Measurements from ENCODE around the gene TMEM235.

TMEM235 gene

DNA sequence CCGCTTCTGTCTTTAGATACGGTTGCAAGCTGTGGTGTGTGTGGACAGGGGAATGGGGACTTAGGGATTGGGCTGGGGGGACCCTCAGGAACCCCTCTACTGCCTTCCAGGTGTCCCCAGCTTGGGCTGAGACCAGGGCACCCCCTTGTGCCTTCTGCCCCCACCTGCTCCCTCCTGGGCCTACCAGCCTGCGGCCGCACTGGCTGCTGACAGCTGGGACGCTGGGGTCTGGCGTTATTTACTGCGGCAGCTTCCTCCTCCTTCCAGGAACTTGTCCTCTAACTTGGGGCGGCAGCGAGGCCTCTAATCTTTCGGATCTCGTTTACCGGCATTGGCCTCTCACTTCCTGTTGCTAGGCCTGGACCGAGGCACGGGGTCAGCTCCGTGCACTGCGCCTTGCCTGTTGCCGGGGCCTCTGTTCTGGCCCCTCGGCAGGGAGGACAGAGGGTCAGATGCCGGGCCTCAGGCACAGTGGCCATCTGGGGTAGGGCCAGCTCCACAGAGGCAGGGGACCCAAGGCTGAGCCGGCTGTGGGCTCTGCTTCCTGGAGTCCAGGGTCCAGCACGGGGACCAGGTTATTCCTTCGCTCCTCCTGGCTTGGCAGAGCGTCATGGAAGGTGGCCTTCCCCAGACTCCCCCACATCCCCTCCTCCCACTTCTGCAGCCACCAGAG is 31.8 kb downstream of the TMEM235 start:
- H3K36me3 ChIP-seq: no peaks in the 10 kb centered on the region
- peaks cover 27% of the 10 kb centered on the region for H3K4me1 ChIP-seq
- H3K9me3 ChIP-seq: no peaks in the 10 kb centered on the region
- H3K27me3 ChIP-seq: no peaks in the 10 kb centered on the region
- DNase-seq: no peak
- TF ChIP-seq, protein P1, sequence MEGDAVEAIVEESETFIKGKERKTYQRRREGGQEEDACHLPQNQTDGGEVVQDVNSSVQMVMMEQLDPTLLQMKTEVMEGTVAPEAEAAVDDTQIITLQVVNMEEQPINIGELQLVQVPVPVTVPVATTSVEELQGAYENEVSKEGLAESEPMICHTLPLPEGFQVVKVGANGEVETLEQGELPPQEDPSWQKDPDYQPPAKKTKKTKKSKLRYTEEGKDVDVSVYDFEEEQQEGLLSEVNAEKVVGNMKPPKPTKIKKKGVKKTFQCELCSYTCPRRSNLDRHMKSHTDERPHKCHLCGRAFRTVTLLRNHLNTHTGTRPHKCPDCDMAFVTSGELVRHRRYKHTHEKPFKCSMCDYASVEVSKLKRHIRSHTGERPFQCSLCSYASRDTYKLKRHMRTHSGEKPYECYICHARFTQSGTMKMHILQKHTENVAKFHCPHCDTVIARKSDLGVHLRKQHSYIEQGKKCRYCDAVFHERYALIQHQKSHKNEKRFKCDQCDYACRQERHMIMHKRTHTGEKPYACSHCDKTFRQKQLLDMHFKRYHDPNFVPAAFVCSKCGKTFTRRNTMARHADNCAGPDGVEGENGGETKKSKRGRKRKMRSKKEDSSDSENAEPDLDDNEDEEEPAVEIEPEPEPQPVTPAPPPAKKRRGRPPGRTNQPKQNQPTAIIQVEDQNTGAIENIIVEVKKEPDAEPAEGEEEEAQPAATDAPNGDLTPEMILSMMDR (IDR thresholded peaks at IDR 0.05; ENCODE audit: low read depth, low read length): no peak
- H3K4me3 ChIP-seq (ENCODE audit: low read depth, low read length): no peak overlapping the region

DNA sequence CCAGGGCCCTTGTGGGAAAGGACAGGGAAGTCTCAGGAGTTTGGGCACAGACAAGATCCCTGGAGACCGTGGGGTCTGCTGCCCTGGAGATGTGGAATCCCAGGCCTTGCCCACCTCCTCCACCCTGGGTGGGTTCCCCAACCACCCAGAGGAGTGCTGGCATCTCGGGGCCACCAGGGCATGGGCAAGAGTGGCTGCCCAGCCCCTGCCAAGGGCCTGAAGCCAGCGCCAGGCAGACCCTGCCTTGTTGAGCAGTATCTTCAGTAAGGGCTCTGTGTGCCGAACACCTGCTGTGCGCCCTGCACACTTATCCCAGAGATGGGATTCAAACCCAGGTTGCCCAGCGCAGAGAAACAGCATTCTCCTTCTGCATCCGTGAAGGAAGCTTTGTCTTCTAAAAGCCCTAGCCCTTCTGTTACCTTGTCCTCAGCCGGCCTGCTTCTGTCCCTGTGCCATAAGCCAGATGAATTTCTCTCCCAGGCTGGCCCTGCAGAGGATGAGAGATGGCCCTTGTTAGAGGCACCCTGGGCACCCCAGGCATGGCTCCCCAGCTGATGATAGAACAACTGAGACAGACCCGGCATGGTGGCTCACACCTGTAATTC is 32.4 kb downstream of the TMEM235 start:
- peaks cover 24% of the 10 kb centered on the region for H3K4me1 ChIP-seq
- no peak for DNase-seq
- H3K36me3 ChIP-seq: no peaks in the 10 kb centered on the region
- no peak overlapping the region for H3K4me3 ChIP-seq (ENCODE audit: low read depth, low read length)
- no peaks in the 10 kb centered on the region for H3K9me3 ChIP-seq
- H3K27me3 ChIP-seq: no peaks in the 10 kb centered on the region
- TF ChIP-seq, protein P1 (IDR thresholded peaks at IDR 0.05; ENCODE audit: low read depth, low read length): no peak

DNA sequence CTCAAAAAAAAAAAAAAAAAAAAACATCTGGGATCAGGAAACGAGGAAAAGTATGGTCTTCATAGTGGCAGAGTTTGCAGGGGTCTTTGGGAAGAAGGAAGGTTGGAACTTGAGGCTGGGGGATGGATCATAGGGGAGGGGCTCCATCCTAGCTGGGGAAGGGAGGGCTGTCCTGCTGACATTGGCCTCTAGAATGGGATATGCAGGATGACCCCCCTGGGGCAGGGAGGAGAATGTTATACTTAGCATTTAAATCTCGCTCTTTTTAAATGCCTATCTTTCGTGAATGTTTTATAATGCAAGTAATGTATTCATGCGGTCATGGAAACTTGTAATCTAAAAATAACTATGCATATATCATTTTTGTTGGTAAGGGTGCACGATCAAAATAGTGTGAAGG is 33.2 kb downstream of the TMEM235 start:
- H3K4me3 ChIP-seq (ENCODE audit: low read depth, low read length): no peak overlapping the region
- no peak for DNase-seq
- TF ChIP-seq, protein P1 (IDR thresholded peaks at IDR 0.05; ENCODE audit: low read depth, low read length): no peak
- H3K36me3 ChIP-seq: no peaks in the 10 kb centered on the region
- peaks cover 24% of the 10 kb centered on the region for H3K4me1 ChIP-seq
- H3K27me3 ChIP-seq: no peaks in the 10 kb centered on the region
- no peaks in the 10 kb centered on the region for H3K9me3 ChIP-seq

DNA sequence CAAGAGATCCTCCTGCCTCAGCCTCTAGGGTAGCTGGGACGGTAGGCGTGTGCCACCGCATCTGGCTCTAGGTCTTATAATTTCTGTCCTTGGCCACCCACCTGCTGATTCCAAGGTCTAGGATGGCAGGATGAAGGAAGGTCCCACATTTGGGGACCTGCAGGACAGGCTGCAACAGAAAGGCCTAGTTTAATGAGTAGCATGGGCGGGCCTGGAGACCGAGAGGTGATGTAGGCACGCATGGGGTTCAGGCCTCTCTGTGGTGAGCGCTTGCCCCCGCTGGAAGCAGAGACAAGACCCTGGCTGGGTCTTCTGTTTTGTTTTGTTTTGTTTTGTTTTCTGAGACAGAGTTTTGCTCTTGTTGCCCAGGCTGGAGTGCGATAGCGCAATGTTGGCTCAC is 33.7 kb downstream of the TMEM235 start:
- Histone ChIP-seq H3K27me3 (no peaks in the 10 kb centered on the region), H3K4me3 (ENCODE audit: low read depth, low read length) (no peak overlapping the region), H3K4me1 (peaks cover 29% of the 10 kb centered on the region), H3K36me3 (no peaks in the 10 kb centered on the region), H3K9me3 (no peaks in the 10 kb centered on the region)
- no peak for DNase-seq
- TF ChIP-seq, protein P1 (IDR thresholded peaks at IDR 0.05; ENCODE audit: low read depth, low read length): no peak

DNA sequence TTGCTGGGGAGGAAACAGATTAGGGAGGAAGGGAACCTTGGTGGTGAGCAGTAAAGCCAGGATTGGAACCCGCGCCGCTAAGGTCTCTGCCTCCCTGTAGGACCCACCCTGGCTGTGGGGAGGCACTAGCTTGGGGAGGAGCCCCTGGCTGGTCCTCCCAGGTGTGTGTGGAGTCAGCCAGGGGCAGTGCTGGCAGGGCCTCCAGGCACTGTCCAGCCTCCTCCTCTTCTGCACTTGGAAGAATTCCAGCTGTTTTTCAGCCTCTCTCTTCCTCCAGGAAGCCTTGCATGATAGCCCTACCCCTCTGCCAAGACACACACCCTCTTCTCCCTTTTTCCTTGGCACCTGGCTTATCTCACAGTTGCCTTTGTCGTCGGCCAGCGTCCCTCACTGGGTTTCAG is 34.8 kb downstream of the TMEM235 start:
- Histone ChIP-seq H3K9me3 (no peaks in the 10 kb centered on the region), H3K27me3 (no peaks in the 10 kb centered on the region), H3K36me3 (no peaks in the 10 kb centered on the region), H3K4me1 (peaks cover 39% of the 10 kb centered on the region), H3K4me3 (ENCODE audit: low read depth, low read length) (no peak overlapping the region)
- DNase-seq: no peak
- TF ChIP-seq, protein P1 (IDR thresholded peaks at IDR 0.05; ENCODE audit: low read depth, low read length): no peak

DNA sequence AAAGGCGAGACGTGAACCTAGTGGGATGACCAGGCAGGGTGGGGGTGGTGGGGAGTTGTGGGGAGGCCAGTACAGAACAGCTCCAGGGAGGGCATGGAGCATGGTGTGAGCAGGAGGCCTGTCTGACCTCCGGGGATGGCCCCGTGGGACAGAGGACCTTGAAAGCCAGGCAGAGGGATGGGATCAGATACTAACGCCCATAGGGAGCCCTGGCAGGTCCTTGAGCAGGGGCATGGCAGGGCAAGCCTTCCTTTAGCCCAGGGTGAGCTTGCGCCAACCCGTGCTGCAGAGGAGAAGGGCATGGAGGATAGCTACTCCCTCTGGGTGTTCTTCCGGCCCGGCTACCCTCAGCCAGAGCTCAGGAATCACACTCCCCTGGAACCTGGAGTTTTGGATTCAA is 35.3 kb downstream of the TMEM235 start:
- no peaks in the 10 kb centered on the region for H3K27me3 ChIP-seq
- no peak for DNase-seq
- H3K4me1 ChIP-seq: peaks cover 40% of the 10 kb centered on the region
- TF ChIP-seq, protein P1 (IDR thresholded peaks at IDR 0.05; ENCODE audit: low read depth, low read length): no peak
- H3K36me3 ChIP-seq: no peaks in the 10 kb centered on the region
- no peaks in the 10 kb centered on the region for H3K9me3 ChIP-seq
- H3K4me3 ChIP-seq (ENCODE audit: low read depth, low read length): no peak overlapping the region

Data from BE2C (cell line).